ENCODE measurements around the gene KLC3.

Gene KLC3

GRCh38 chr19:45362291-45362690, 21.7 kb downstream of the KLC3 start:
- no peak overlapping the region for H3K27ac ChIP-seq
- TF ChIP-seq ZFX (IDR thresholded peaks at IDR 0.05; ENCODE audit: borderline replicate concordance), result no peak

GRCh38 chr19:45363861-45364459, 23.4 kb downstream of the KLC3 start:
- TF ChIP-seq ZFX (IDR thresholded peaks at IDR 0.05; ENCODE audit: borderline replicate concordance) (no peak), CTCF (IDR thresholded peaks at IDR 0.05) (no peak)

GRCh38 chr19:45364696-45365095, 24.1 kb downstream of the KLC3 start:
- H3K27ac ChIP-seq, result no peak overlapping the region
- TF ChIP-seq CTCF (IDR thresholded peaks at IDR 0.05), result no peak
- TF ChIP-seq ZFX (IDR thresholded peaks at IDR 0.05; ENCODE audit: borderline replicate concordance), result no peak

More at GRCh38 chr19:45363861-45364459, 23.4 kb downstream of the KLC3 start:
- H3K27ac ChIP-seq, result no peak overlapping the region

GRCh38 chr19:45368127-45368526, 27.6 kb downstream of the KLC3 start:
- H3K27ac ChIP-seq, result peak overlapping the region; percentile 15; the same call in 1 of the 2 replicates
- TF ChIP-seq CTCF (IDR thresholded peaks at IDR 0.05) (no peak), ZFX (IDR thresholded peaks at IDR 0.05; ENCODE audit: borderline replicate concordance) (no peak)

- TF ChIP-seq ZFX (IDR thresholded peaks at IDR 0.05; ENCODE audit: borderline replicate concordance) (no peak), CTCF (IDR thresholded peaks at IDR 0.05) (no peak)
- peak overlapping the region; percentile 95 for H3K27ac ChIP-seq
These were observed 28.3 kb downstream of the KLC3 start for GRCh38 chr19:45368737-45369340.

GRCh38 chr19:45370410-45371204, 30.1 kb downstream of the KLC3 start, which contains the start of gene ERCC2:
TSS of gene ERCC2 (minus strand) at chr19:45370573. CDS start at chr19:45370540, 33 bp downstream.
- peak within 1 kb of the TSS; percentile 95 for H3K27ac ChIP-seq
- no peak for TF ChIP-seq ZFX (IDR thresholded peaks at IDR 0.05; ENCODE audit: borderline replicate concordance)

GRCh38 chr19:45376045-45376724, 35.6 kb downstream of the KLC3 start:
- H3K27ac ChIP-seq, result 0 out of 2 replicates have a peak overlapping the region, but pooled peaks have one; percentile 2
- TF ChIP-seq ZFX (IDR thresholded peaks at IDR 0.05; ENCODE audit: borderline replicate concordance) (no peak), CTCF (IDR thresholded peaks at IDR 0.05) (no peak)
